Lower leg skin (tissue), 4 donors: ENCODE results near the gene EXOC6B. TPM values are rescaled to one million over a fixed set of nuclear protein-coding genes. Genes with fewer than 3 reads are reported as not detected.

Source experiments
- DNase-seq, 2 donors: peaks; one replicate each; pipeline ENCODE4 v3.0.0-alpha.2; 2019; ENCODE audit warnings: low spot score in 2 of 2
- H3K4me3 ChIP-seq: fragments of 200-600 bp; sonication (generic); 2 replicates; pipeline ENCODE4 v1.5.1; 2017; ENCODE audit warnings: mild to moderate bottlenecking, low read depth; ENCODE audit not compliant: poor library complexity, severe bottlenecking
- POLR2A ChIP-seq, 2 donors: fragments of 450-650 bp; IDR thresholded peaks; one replicate each; pipeline ENCODE4 v1.6.1; 2016 to 2017; ENCODE audit warnings: antibody characterized with exemption in 2 of 2, mild to moderate bottlenecking in 1 of 2, moderate library complexity in 1 of 2
- WGBS, 2 donors: methylation state at CpG; one replicate each; pipeline ENCODE4 v1.1.5; 2018; 5-methylcytosine and 5-hydroxymethylcytosine counted together
- intact Hi-C: fragments of 100-400 bp; cut with DNase I; formaldehyde crosslinking; loops from one replicate; pipeline ENCODE4 v1.15.0; 2023; ENCODE audit warnings: low total_unique reads
- total RNA-seq, 4 donors: library from RNA; depleted of rRNA; stranded (reverse); fragments of >200 nt; gene quantifications; one replicate each; pipeline ENCODE4 v1.1.0, GENCODE V29; 2016
- TF ChIP-seq, protein P1 (sequence below), 3 donors: fragments of 450-650 bp; IDR thresholded peaks; one replicate each; pipeline ENCODE4 v1.5.1; 2016; ENCODE audit warnings: antibody characterized with exemption in 3 of 3, mild to moderate bottlenecking in 3 of 3, moderate library complexity in 2 of 3

Gene EXOC6B
- total RNA-seq, 4 donors from 2014 or later: 85.8 to 164 (median 103) TPM

DNA sequence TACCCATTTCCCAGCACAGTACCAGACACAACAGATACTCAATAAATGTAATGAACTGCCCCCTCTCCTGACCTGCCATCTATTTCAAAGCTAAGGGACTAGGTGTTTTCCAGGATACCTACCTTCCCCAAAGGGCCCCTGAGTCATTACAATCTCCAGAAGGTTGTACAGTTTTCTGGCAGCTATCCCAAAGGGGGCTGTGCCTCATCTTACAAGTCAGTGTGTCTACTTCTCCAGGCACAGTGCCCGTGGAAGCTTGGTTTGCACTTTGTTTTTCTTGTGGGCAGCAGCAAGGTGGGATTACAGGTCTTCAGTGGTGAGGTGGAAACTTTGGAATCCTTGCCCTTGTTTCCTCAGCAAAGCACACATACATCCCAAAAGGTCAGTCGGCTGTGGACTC is 615.4 kb downstream of the EXOC6B start:
- H3K4me3 ChIP-seq: no peak overlapping the region
- no peak for DNase-seq
- 71 to 82% methylated on average over 2 of the region's 2 CpGs for WGBS, 2 donors
- intact Hi-C loops: no loop called here
- TF ChIP-seq, protein P1, sequence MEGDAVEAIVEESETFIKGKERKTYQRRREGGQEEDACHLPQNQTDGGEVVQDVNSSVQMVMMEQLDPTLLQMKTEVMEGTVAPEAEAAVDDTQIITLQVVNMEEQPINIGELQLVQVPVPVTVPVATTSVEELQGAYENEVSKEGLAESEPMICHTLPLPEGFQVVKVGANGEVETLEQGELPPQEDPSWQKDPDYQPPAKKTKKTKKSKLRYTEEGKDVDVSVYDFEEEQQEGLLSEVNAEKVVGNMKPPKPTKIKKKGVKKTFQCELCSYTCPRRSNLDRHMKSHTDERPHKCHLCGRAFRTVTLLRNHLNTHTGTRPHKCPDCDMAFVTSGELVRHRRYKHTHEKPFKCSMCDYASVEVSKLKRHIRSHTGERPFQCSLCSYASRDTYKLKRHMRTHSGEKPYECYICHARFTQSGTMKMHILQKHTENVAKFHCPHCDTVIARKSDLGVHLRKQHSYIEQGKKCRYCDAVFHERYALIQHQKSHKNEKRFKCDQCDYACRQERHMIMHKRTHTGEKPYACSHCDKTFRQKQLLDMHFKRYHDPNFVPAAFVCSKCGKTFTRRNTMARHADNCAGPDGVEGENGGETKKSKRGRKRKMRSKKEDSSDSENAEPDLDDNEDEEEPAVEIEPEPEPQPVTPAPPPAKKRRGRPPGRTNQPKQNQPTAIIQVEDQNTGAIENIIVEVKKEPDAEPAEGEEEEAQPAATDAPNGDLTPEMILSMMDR (IDR thresholded peaks at IDR 0.05): no peak
- no peak for TF ChIP-seq POLR2A (IDR thresholded peaks at IDR 0.05)

DNA sequence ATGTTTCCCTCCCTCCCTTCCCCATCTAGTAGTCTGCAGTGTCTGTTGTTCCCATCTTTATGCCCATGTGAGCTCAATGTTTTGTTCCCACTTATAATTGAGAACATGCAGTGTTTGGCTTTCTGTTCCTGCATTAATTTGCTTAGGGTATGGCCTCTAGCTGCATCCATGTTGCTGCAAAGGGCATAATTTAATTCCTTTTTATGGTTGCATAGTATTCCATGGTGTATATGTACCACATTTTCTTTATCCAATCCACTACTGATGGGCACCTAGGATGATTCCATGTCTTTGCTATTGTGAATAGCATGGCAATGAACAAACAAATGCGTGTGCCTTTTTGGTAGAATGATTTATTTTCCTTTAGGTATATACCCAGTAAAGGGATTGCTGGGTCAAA is 617.6 kb downstream of the EXOC6B start:
- no peak for TF ChIP-seq POLR2A (IDR thresholded peaks at IDR 0.05)
- TF ChIP-seq, protein P1 (IDR thresholded peaks at IDR 0.05): no peak
- intact Hi-C loops: no loop called here
- WGBS, 2 donors: 97 to 100% methylated on average over 1 of the region's 1 CpG
- H3K4me3 ChIP-seq: no peak overlapping the region
- no peak for DNase-seq

DNA sequence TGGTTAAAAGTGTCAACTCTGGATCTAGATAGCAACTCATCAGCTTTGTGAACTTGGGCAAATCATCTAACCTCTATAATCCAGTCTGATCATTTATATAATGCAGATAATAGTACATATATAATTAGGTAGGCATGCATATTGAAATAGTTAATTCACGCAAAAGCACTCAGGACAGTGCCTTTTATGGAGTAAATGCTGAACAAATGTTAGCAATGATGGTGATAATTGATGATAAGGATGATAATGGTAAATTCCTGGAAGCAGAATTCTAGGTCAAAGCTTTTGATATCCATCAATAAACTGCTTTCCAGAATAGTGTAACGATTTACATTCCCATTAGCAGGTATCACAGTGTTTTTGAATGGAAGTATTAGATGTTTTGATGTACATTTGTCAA is 618.5 kb downstream of the EXOC6B start:
- 88 to 96% methylated on average over 2 of the region's 2 CpGs for WGBS, 2 donors
- TF ChIP-seq, protein P1 (IDR thresholded peaks at IDR 0.05): no peak
- TF ChIP-seq POLR2A (IDR thresholded peaks at IDR 0.05): no peak
- H3K4me3 ChIP-seq: no peak overlapping the region
- intact Hi-C loops: no loop called here
- no peak for DNase-seq

GRCh38 chr2:72205504-72205881 is 620.3 kb downstream of the EXOC6B start:
- WGBS, 2 donors: 80 to 91% methylated on average over 3 of the region's 3 CpGs
- intact Hi-C loops: no loop called here
- no peak overlapping the region for H3K4me3 ChIP-seq
- TF ChIP-seq, protein P1 (IDR thresholded peaks at IDR 0.05): no peak
- TF ChIP-seq POLR2A (IDR thresholded peaks at IDR 0.05): no peak
- DNase-seq: no peak

- no peak for TF ChIP-seq POLR2A (IDR thresholded peaks at IDR 0.05)
- TF ChIP-seq, protein P1 (IDR thresholded peaks at IDR 0.05): no peak
These were observed 620.9 kb downstream of the EXOC6B start for GRCh38 chr2:72204786-72205503.

More at GRCh38 chr2:72204786-72205503, 620.9 kb downstream of the EXOC6B start:
- no peak for DNase-seq
- H3K4me3 ChIP-seq: no peak overlapping the region
- WGBS, 2 donors: 56 to 65% methylated on average over 3 of the region's 3 CpGs
- intact Hi-C loops: no loop called here
